Pons (tissue), 1 donor: ENCODE measurements around the gene REG3G.
A peak's percentile ranks its signal among the peaks of the same experiment; 100 is the strongest.
"Not testable (repeated sequence)": the region's sequence is repeated elsewhere in the genome, so short reads cannot be mapped to it uniquely, and the experiment has no call there.

Experiments
- DNase-seq: peaks from one replicate; pipeline ENCODE4 v3.0.0-alpha.2; 2016; ENCODE audit warnings: low spot score

The REG3G gene

GRCh38 chr2:79026061-79026460 lies 559 bp downstream of the REG3G start:
- DNase-seq: no peak

DNA sequence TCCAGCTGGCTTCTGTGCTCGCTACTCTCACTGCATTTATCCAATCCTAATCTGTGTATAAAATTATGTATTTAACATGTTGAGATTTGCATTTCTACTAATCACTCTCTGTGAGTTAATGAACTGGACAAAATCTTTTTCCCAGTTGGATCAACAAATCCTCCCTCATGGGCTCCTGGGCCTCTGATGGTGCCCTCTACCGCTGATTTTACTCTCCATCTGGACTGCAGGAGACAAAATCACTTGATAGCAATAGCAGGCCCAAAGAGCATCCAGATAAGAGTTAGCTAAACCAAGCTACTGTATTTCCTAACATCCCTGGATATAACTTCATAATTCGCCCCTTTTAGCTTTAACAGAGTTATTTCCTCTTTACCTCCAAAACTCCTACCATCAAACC lies 14.4 kb downstream of the REG3G start:
- no peak for DNase-seq

DNA sequence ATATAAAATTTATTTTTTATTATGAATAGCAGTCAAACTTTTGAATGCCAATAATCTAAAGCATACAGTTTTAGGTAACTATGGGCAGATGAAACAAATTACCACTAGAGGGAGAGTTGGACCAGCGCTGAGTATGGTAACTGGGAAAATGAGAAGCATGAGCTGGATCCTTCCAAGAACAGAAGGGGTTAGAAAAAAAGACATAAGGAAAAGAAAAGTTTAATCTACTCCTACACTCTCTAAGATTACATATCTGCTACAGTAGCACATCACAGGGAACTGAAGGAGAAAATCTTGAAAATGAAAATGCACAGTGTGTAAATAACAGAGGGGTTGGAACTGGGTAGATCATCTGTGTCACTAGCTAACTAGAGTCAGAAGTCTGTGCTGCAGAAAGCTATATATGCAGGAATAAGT lies 15.5 kb downstream of the REG3G start:
- DNase-seq: peak; percentile 27

DNA sequence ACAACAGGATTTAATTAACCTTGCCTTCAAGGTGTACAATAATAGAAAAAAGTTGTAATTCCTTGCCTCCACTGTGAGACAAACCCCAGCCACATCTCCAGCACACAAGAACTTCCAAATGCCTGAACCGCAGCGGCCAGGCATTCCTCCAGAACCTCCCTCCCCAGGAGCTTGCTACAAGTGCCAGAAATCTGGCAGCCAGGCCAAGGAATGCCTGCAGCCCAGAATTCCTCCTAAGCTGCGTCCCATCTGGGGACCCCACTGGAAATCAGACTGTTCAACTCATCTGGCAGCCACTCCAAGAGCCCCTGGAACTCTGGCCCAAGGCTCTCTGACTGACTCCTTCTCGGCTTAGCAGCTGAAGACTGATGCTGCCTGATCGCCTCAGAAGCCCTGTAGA lies 28.0 kb downstream of the REG3G start:
- DNase-seq: not testable (repeated sequence)

GRCh38 chr2:79054769-79055168 lies 29.3 kb downstream of the REG3G start:
- DNase-seq: not testable (repeated sequence)

DNA sequence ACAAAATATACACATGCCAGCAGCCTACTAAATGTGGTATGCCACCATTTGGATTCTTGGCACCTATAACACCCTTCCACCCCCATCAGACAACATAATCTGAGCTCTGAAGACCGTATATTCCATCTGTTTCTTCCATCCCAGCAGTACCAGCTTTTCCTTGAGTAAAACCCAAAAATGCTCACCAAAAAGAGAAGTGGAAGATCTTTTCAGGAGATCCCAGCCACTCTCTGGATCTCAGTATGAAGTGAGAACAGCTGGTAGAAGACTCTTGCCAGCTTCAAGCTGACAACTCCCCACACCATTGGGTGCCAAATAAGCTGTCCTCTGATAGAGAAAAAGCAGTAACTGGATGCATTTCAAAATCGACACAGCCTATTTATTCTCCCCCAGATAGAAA lies 39.7 kb downstream of the REG3G start:
- no peak for DNase-seq

DNA sequence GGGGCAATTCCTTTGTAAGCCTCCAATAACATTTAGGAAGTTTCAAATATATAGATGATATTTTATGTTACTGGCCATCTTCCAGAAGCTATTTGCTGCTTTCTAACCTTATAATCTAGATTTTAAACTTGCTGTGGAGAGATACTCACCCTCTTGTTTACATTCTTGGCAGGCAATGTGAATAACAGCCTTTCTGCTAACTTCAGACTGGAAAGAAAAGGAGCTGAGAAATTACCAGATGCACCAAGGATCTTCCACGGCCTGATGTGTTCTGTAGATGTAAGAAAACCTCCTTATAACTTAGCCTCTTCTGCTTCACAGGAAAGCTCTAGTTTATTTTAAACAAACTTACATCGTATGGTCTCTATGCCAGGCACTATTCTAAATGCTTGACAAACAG lies 45.6 kb downstream of the REG3G start:
- no peak for DNase-seq
